ENCODE data around the gene HSD3B7.

- TF ChIP-seq CTCF (IDR thresholded peaks at IDR 0.05) (peak in 3 of 6 experiments; percentile 59 to 78 (median 69)), POLR2A (IDR thresholded peaks at IDR 0.05) (no peak)
Observed at GRCh38 chr16:30985401-30986128, 558 bp downstream of the HSD3B7 start.

All from Peyer's patch (tissue), 4 donors.